ENCODE data around the gene TNFSF8. TPM values are rescaled to one million over a fixed set of nuclear protein-coding genes. Genes with fewer than 3 reads are reported as not detected.

TNFSF8 gene
- total and polyA plus RNA-seq, 2 of the 8 experiments (the other 6 are each of a cell fraction or from before 2014, with no cell fraction given): not detected

- ChIA-PET CTCF (ENCODE audit: partially characterized antibody) (interaction anchor here (0.7 to 3.9 kb wide), 4 partner anchors 9 to 154 kb away, joined by 3 to 18 read pairs (median 4); no protein-coding TSS in a partner anchor), POLR2A (ENCODE audit: partially characterized antibody) (no interaction called here)
- Histone ChIP-seq H2AFZ (ENCODE audit: low read length) (no peak overlapping the region), H3K23ac (ENCODE audit: insufficient read length) (no peak overlapping the region), H2BK5ac (ENCODE audit: low read depth, low read length) (no peak overlapping the region), H3K4me1 (replicated peaks in 1 of 4; ENCODE audit: control insufficient read depth in 3 of 4, insufficient read depth in 4 of 4, low read length in 3 of 4) (peaks cover 0 to 12% (median 6%) of the 10 kb centered on the region in 4 experiments; a peak in 4 of 7 replicates), H3K4me3 (ENCODE audit: extremely low read depth in 1 of 4, insufficient read depth in 2 of 4, low read depth in 3 of 4, low read length in 4 of 4) (no peak overlapping the region), H4K20me1 (replicated peaks in 1 of 2; ENCODE audit: control insufficient read depth in 1 of 2, insufficient read depth in 2 of 2, low read length in 2 of 2) (no peaks in the 10 kb centered on the region), H2BK120ac (replicated peaks; ENCODE audit: low read depth, low read length) (no peak overlapping the region), H3K27ac (ENCODE audit: low read depth, low read length) (no peak overlapping the region), H3K56ac (replicated peaks; ENCODE audit: insufficient read length, low read depth, low read length) (no peak overlapping the region), H4K8ac (ENCODE audit: extremely low read depth, insufficient read depth, low read length) (no peak overlapping the region), H3K9ac (replicated peaks in 1 of 4; ENCODE audit: extremely low read depth in 1 of 4, low read depth in 3 of 4, low read length in 3 of 4) (no peak overlapping the region), H3K4ac (replicated peaks; ENCODE audit: insufficient read length, low read depth, low read length) (no peak overlapping the region), H2AK5ac (ENCODE audit: low read depth, low read length) (no peak overlapping the region), H3K27me3 (replicated peaks in 1 of 4; ENCODE audit: control insufficient read depth in 3 of 4, extremely low read depth in 1 of 4, insufficient read depth in 3 of 4, low read length in 3 of 4) (no peaks in the 10 kb centered on the region), H2BK20ac (ENCODE audit: low read length) (0 out of 2 replicates have a peak overlapping the region, but pooled peaks have one; percentile 63), H4K5ac (ENCODE audit: insufficient read length, low read depth, low read length) (no peak overlapping the region), H3K23me2 (ENCODE audit: low read depth, low read length) (no peaks in the 10 kb centered on the region), H3K14ac (ENCODE audit: insufficient read length) (no peak overlapping the region), H3K9me3 (ENCODE audit: insufficient read depth in 2 of 2, low read depth in 1 of 2, low read length in 1 of 2) (no peaks in the 10 kb centered on the region), H2BK12ac (ENCODE audit: low read depth, low read length) (no peak overlapping the region), H3K4me2 (ENCODE audit: insufficient read depth in 1 of 2, low read depth in 2 of 2, low read length in 2 of 2) (no peak overlapping the region), H3K79me2 (ENCODE audit: control insufficient read depth in 1 of 2, insufficient read depth in 2 of 2, low read length in 2 of 2) (no peaks in the 10 kb centered on the region), H4K91ac (replicated peaks; ENCODE audit: insufficient read length, low read length) (no peak overlapping the region), H3K18ac (ENCODE audit: extremely low read depth, low read length) (no peak overlapping the region), H2BK15ac (ENCODE audit: low read length) (0 out of 2 replicates have a peak overlapping the region, but pooled peaks have one; percentile 40), H3K79me1 (ENCODE audit: low read depth, low read length) (no peaks in the 10 kb centered on the region), H3K36me3 (ENCODE audit: control insufficient read depth in 2 of 4, insufficient read depth in 4 of 4, low read length in 3 of 4) (no peaks in the 10 kb centered on the region)
- DNase-seq (ENCODE audit: low read depth in 1 of 2, low spot score in 2 of 2): no peak
- FAIRE-seq: no peak
- 85% methylated on average over 3 of the region's 3 CpGs; no CpG with 5 or more reads in 1 of the 2 experiments for WGBS, 2 experiments (ENCODE audit: extremely low coverage in 1 of 2, insufficient coverage in 1 of 2, insufficient read length in 1 of 2, insufficient replicate concordance in 2 of 2, low coverage in 1 of 2, low lambda C conversion rate in 2 of 2, missing lambda C conversion rate in 1 of 2)
- no peak for TF ChIP-seq CHD2 (IDR thresholded peaks at IDR 0.05; ENCODE audit: low read length)
- TF ChIP-seq SAP30 (IDR thresholded peaks at IDR 0.05; ENCODE audit: insufficient read depth, insufficient replicate concordance, low read length): no peak
- no peak for TF ChIP-seq NANOG (IDR thresholded peaks at IDR 0.05; ENCODE audit: insufficient read depth, low read depth, low read length, poor library complexity, severe bottlenecking)
- TF ChIP-seq CTBP2 (IDR thresholded peaks at IDR 0.05; ENCODE audit: borderline replicate concordance, insufficient read depth, insufficient read length, low read length): no peak
- no peak for TF ChIP-seq POLR2A (IDR thresholded peaks at IDR 0.05; ENCODE audit: control extremely low read depth in 1 of 2, low read depth in 2 of 2, low read length in 2 of 2)
- TF ChIP-seq E2F6 (IDR thresholded peaks at IDR 0.05): no peak
- TF ChIP-seq HDAC6 (IDR thresholded peaks at IDR 0.05; ENCODE audit: low read depth, low read length): no peak
- no peak for TF ChIP-seq GTF2F1 (IDR thresholded peaks at IDR 0.05; ENCODE audit: borderline replicate concordance, low read depth, low read length)
- no peak for TF ChIP-seq EGR1 (IDR thresholded peaks at IDR 0.05; ENCODE audit: borderline replicate concordance, low read depth, low read length)
- TF ChIP-seq SP1 (IDR thresholded peaks at IDR 0.05; ENCODE audit: low read depth, low read length): no peak
- no peak for TF ChIP-seq KDM5A (IDR thresholded peaks at IDR 0.05; ENCODE audit: low read length)
- no peak for TF ChIP-seq SIRT6 (IDR thresholded peaks at IDR 0.05; ENCODE audit: low read length)
- TF ChIP-seq KDM1A (IDR thresholded peaks at IDR 0.05; ENCODE audit: borderline replicate concordance, low read length): no peak
- no peak for TF ChIP-seq SUZ12 (IDR thresholded peaks at IDR 0.05; ENCODE audit: low read length)
These were observed 40.6 kb downstream of the TNFSF8 start for GRCh38 chr9:114889802-114890224.

All from H1 (cell line).